Mesenchymal stem cell (in vitro differentiated cells and primary cell): Measurements from ENCODE around the gene DNTT.

Source experiments
- DNase-seq: peaks from one replicate; pipeline ENCODE4 v3.0.0-alpha.2; 2013
- H2AFZ ChIP-seq: one replicate; pipeline ENCODE4 v1.6.1; 2013; ENCODE audit warnings: low read depth, mild to moderate bottlenecking, control low read depth, inconsistent platforms, low read length, moderate library complexity
- H2AK5ac ChIP-seq: 2 replicates; pipeline ENCODE4 v1.6.1; 2013; ENCODE audit warnings: low read length, moderate library complexity, mild to moderate bottlenecking, inconsistent platforms; ENCODE audit not compliant: severe bottlenecking
- H2BK120ac ChIP-seq: one replicate; pipeline ENCODE4 v1.6.1; 2013; ENCODE audit warnings: low read depth, mild to moderate bottlenecking, inconsistent platforms, low read length, moderate library complexity
- H2BK12ac ChIP-seq, 2 experiments: one replicate each; pipeline ENCODE4 v1.6.1; 2013; ENCODE audit warnings: inconsistent platforms in 2 of 2, low read length in 2 of 2, mild to moderate bottlenecking in 2 of 2, moderate library complexity in 2 of 2, control low read depth in 1 of 2
- H2BK15ac ChIP-seq: one replicate; pipeline ENCODE4 v1.6.1; 2013; ENCODE audit warnings: mild to moderate bottlenecking, low read depth, inconsistent platforms; ENCODE audit not compliant: poor library complexity, severe bottlenecking
- H2BK5ac ChIP-seq: 2 replicates; pipeline ENCODE4 v1.6.1; 2013; ENCODE audit warnings: low read depth, mild to moderate bottlenecking, low read length, control low read depth, inconsistent platforms; ENCODE audit not compliant: poor library complexity, severe bottlenecking
- H3K14ac ChIP-seq, 2 experiments: one replicate each; pipeline ENCODE4 v1.6.1; 2013; ENCODE audit warnings: inconsistent platforms in 2 of 2, low read length in 2 of 2, control low read depth in 1 of 2, mild to moderate bottlenecking in 1 of 2, moderate library complexity in 1 of 2
- H3K18ac ChIP-seq, 2 experiments: one replicate each; pipeline ENCODE4 v1.6.1; 2013; ENCODE audit warnings: inconsistent platforms in 2 of 2, low read length in 2 of 2, control low read depth in 1 of 2, low read depth in 1 of 2, mild to moderate bottlenecking in 1 of 2
- H3K23ac ChIP-seq, 2 experiments: one replicate each; pipeline ENCODE4 v1.6.1; 2013; ENCODE audit warnings: inconsistent platforms in 2 of 2, low read length in 2 of 2, mild to moderate bottlenecking in 2 of 2, moderate library complexity in 2 of 2, control low read depth in 1 of 2
- H3K27ac ChIP-seq: 2 replicates; pipeline ENCODE4 v1.5.1; 2013; ENCODE audit warnings: mild to moderate bottlenecking, moderate library complexity, low read length, control low read depth, inconsistent platforms; ENCODE audit not compliant: poor library complexity, severe bottlenecking
- H3K27me3 ChIP-seq, 2 experiments: 2 replicates each; pipeline versions ENCODE4 v1.6.1 to v1.7.0; 2013; ENCODE audit warnings: low read length in 2 of 2, mild to moderate bottlenecking in 2 of 2, moderate library complexity in 2 of 2, control low read depth in 1 of 2, inconsistent platforms in 1 of 2; ENCODE audit not compliant: control insufficient read depth in 1 of 2, insufficient read depth in 1 of 2
- H3K36me3 ChIP-seq, 2 experiments: 2 replicates each; pipeline versions ENCODE4 v1.6.1 to v1.7.0; 2013; ENCODE audit warnings: low read length in 2 of 2, control low read depth in 1 of 2, inconsistent platforms in 1 of 2, low read depth in 1 of 2, mild to moderate bottlenecking in 1 of 2; ENCODE audit not compliant: insufficient read depth in 2 of 2, control insufficient read depth in 1 of 2
- H3K4ac ChIP-seq, 2 experiments: one replicate each; pipeline ENCODE4 v1.6.1; 2013; ENCODE audit warnings: inconsistent platforms in 2 of 2, low read length in 2 of 2, mild to moderate bottlenecking in 2 of 2, moderate library complexity in 2 of 2, control low read depth in 1 of 2, low read depth in 1 of 2
- H3K4me1 ChIP-seq: 2 replicates; pipeline ENCODE4 v1.6.1; 2013; ENCODE audit warnings: low read depth, low read length, control low read depth; ENCODE audit not compliant: control insufficient read depth, insufficient read depth
- H3K4me2 ChIP-seq: 2 replicates; pipeline ENCODE4 v1.6.1; 2013; ENCODE audit warnings: low read length, mild to moderate bottlenecking, inconsistent platforms; ENCODE audit not compliant: poor library complexity, severe bottlenecking
- H3K4me3 ChIP-seq, 2 experiments: 2 replicates each; pipeline versions ENCODE4 v1.5.1 to v1.7.0; 2013; ENCODE audit warnings: low read length in 2 of 2, mild to moderate bottlenecking in 2 of 2, control low read depth in 1 of 2, low read depth in 1 of 2; ENCODE audit not compliant: insufficient read depth in 1 of 2
- H3K79me1 ChIP-seq: replicated peaks from 2 replicates; pipeline ENCODE4 v1.6.1; 2013; ENCODE audit warnings: mild to moderate bottlenecking, control low read depth, low read length, inconsistent platforms; ENCODE audit not compliant: poor library complexity, severe bottlenecking
- H3K9ac ChIP-seq: 2 replicates; pipeline ENCODE4 v1.7.0; 2013; ENCODE audit warnings: mild to moderate bottlenecking, low read length, moderate library complexity
- H3K9me3 ChIP-seq: 2 replicates; pipeline ENCODE4 v1.7.0; 2013; ENCODE audit warnings: mild to moderate bottlenecking, low read length; ENCODE audit not compliant: control insufficient read depth
- H4K8ac ChIP-seq: one replicate; pipeline ENCODE4 v1.6.1; 2013; ENCODE audit warnings: inconsistent platforms, mild to moderate bottlenecking, low read length, moderate library complexity
- H4K91ac ChIP-seq: one replicate; pipeline ENCODE4 v1.6.1; 2013; ENCODE audit warnings: mild to moderate bottlenecking, low read length, inconsistent platforms
- WGBS: methylation state at CpG from one replicate; pipeline ENCODE4 v1.1.7; 2013; ENCODE audit warnings: mixed read lengths; 5-methylcytosine and 5-hydroxymethylcytosine counted together

Gene DNTT

GRCh38 chr10:96263176-96263575, 41.1 kb upstream of the DNTT start:
- no peak overlapping the region for H3K9ac ChIP-seq
- no peak overlapping the region for H2BK12ac ChIP-seq
- no peak overlapping the region for H3K27ac ChIP-seq
- no peaks in the 10 kb centered on the region for H3K4me1 ChIP-seq
- no peak overlapping the region for H2BK5ac ChIP-seq
- H2BK15ac ChIP-seq = no peak overlapping the region
- peaks cover 0 to 3% of the 10 kb centered on the region in 2 experiments for H3K27me3 ChIP-seq
- no peak for DNase-seq
- no peak overlapping the region for H2BK120ac ChIP-seq
- H3K14ac ChIP-seq = no peak overlapping the region
- no peak overlapping the region for H4K91ac ChIP-seq
- H3K4me2 ChIP-seq = no peak overlapping the region
- H3K23ac ChIP-seq = no peak overlapping the region
- H3K4me3 ChIP-seq = no peak overlapping the region
- 79% methylated on average over 4 of the region's 4 CpGs for WGBS
- no peak overlapping the region for H2AK5ac ChIP-seq
- H3K79me1 ChIP-seq = no peaks in the 10 kb centered on the region
- H3K4ac ChIP-seq = no peak overlapping the region
- no peak overlapping the region for H2AFZ ChIP-seq
- H3K36me3 ChIP-seq = no peaks in the 10 kb centered on the region
- H3K9me3 ChIP-seq = no peaks in the 10 kb centered on the region
- no peak overlapping the region for H3K18ac ChIP-seq
- no peak overlapping the region for H4K8ac ChIP-seq

- Histone ChIP-seq H2BK15ac (no peak overlapping the region), H2BK5ac (no peak overlapping the region), H3K18ac (no peak overlapping the region), H3K79me1 (no peaks in the 10 kb centered on the region), H4K8ac (no peak overlapping the region), H3K36me3 (no peaks in the 10 kb centered on the region), H3K23ac (no peak overlapping the region), H3K9ac (no peak overlapping the region), H3K14ac (no peak overlapping the region), H2BK12ac (no peak overlapping the region), H3K27ac (no peak overlapping the region), H3K4me1 (no peaks in the 10 kb centered on the region), H3K9me3 (no peaks in the 10 kb centered on the region), H3K4me2 (no peak overlapping the region), H2BK120ac (no peak overlapping the region), H2AK5ac (no peak overlapping the region), H2AFZ (no peak overlapping the region), H3K27me3 (peaks cover 0 to 3% of the 10 kb centered on the region in 2 experiments), H4K91ac (no peak overlapping the region), H3K4me3 (no peak overlapping the region), H3K4ac (no peak overlapping the region)
- WGBS = 86% methylated on average over 4 of the region's 4 CpGs
- no peak for DNase-seq
These were observed 40.6 kb upstream of the DNTT start for GRCh38 chr10:96263669-96264068.

- no peak overlapping the region for H2BK5ac ChIP-seq
- no peaks in the 10 kb centered on the region for H3K79me1 ChIP-seq
- H3K9me3 ChIP-seq = no peaks in the 10 kb centered on the region
- no peak overlapping the region for H2BK120ac ChIP-seq
- no peaks in the 10 kb centered on the region for H3K36me3 ChIP-seq
- H3K18ac ChIP-seq = no peak overlapping the region
- H3K14ac ChIP-seq = no peak overlapping the region
- no peak overlapping the region for H2AFZ ChIP-seq
- no peaks in the 10 kb centered on the region for H3K4me1 ChIP-seq
- H4K8ac ChIP-seq = no peak overlapping the region
- H3K23ac ChIP-seq = no peak overlapping the region
- H4K91ac ChIP-seq = no peak overlapping the region
- H3K4ac ChIP-seq = no peak overlapping the region
- no peak for DNase-seq
- no peak overlapping the region for H3K4me2 ChIP-seq
- no peak overlapping the region for H2AK5ac ChIP-seq
- H2BK15ac ChIP-seq = no peak overlapping the region
- H3K27me3 ChIP-seq = peaks cover 0 to 3% of the 10 kb centered on the region in 2 experiments
- H2BK12ac ChIP-seq = no peak overlapping the region
- H3K27ac ChIP-seq = no peak overlapping the region
- H3K9ac ChIP-seq = no peak overlapping the region
- 100% methylated on average over 2 of the region's 4 CpGs for WGBS
- no peak overlapping the region for H3K4me3 ChIP-seq
These were observed 39.3 kb upstream of the DNTT start for GRCh38 chr10:96264938-96265337.

GRCh38 chr10:96266118-96266770, 38.0 kb upstream of the DNTT start:
- H2BK15ac ChIP-seq = no peak overlapping the region
- H3K9me3 ChIP-seq = no peaks in the 10 kb centered on the region
- no peak overlapping the region for H3K23ac ChIP-seq
- no peak overlapping the region for H2BK120ac ChIP-seq
- H2BK12ac ChIP-seq = no peak overlapping the region
- no peaks in the 10 kb centered on the region for H3K79me1 ChIP-seq
- no peak overlapping the region for H2AK5ac ChIP-seq
- no peak overlapping the region for H3K4me3 ChIP-seq
- no peak overlapping the region for H2BK5ac ChIP-seq
- no peak overlapping the region for H3K9ac ChIP-seq
- H3K27me3 ChIP-seq = peaks cover 0 to 3% of the 10 kb centered on the region in 2 experiments
- no peaks in the 10 kb centered on the region for H3K36me3 ChIP-seq
- WGBS = 73% methylated on average over 6 of the region's 6 CpGs
- no peak overlapping the region for H3K14ac ChIP-seq
- H3K4ac ChIP-seq = no peak overlapping the region
- no peak overlapping the region for H4K8ac ChIP-seq
- H3K4me1 ChIP-seq = peaks cover under 1% of the 10 kb centered on the region
- no peak overlapping the region for H3K18ac ChIP-seq
- H3K4me2 ChIP-seq = no peak overlapping the region
- H2AFZ ChIP-seq = no peak overlapping the region
- H3K27ac ChIP-seq = no peak overlapping the region
- H4K91ac ChIP-seq = no peak overlapping the region
- no peak for DNase-seq
